Liver (tissue), 3 donors: ENCODE data around the gene FAN1.

Source experiments
- ATF3 ChIP-seq: IDR thresholded peaks from 2 replicates; pipeline ENCODE4 v1.6.1; 2016; ENCODE audit warnings: antibody characterized with exemption
- CTCF ChIP-seq: fragments of 150-350 bp; IDR thresholded peaks from 2 replicates; pipeline ENCODE4 v1.5.1; 2017; ENCODE audit warnings: improper control_type of control experiment, low read depth, low read length; ENCODE audit not compliant: missing input control
- GABPA ChIP-seq, 2 donors: IDR thresholded peaks in 1 of 2; conservative IDR thresholded peaks in 1 of 2; 2 replicates each; pipeline ENCODE4 v1.6.1; 2016; ENCODE audit warnings: antibody characterized with exemption in 2 of 2, mild to moderate bottlenecking in 1 of 2, moderate library complexity in 1 of 2
- JUND ChIP-seq, 2 donors: IDR thresholded peaks; 2 replicates each; pipeline ENCODE4 v1.6.1; 2016; ENCODE audit warnings: antibody characterized with exemption in 2 of 2
- MAX ChIP-seq: IDR thresholded peaks from 2 replicates; pipeline ENCODE4 v1.6.1; 2016; ENCODE audit warnings: antibody characterized with exemption
- NR2F2 ChIP-seq: IDR thresholded peaks from 2 replicates; pipeline ENCODE4 v1.6.1; 2016; ENCODE audit warnings: antibody characterized with exemption
- REST ChIP-seq: IDR thresholded peaks from 2 replicates; pipeline ENCODE4 v1.6.1; 2016; ENCODE audit warnings: antibody characterized with exemption, mild to moderate bottlenecking
- RXRA ChIP-seq, 2 donors: IDR thresholded peaks; 2 replicates each; pipeline ENCODE4 v1.6.1; 2017 to 2018; ENCODE audit warnings: antibody characterized with exemption in 2 of 2, mild to moderate bottlenecking in 1 of 2
- SP1 ChIP-seq: IDR thresholded peaks from 2 replicates; pipeline ENCODE4 v1.6.1; 2018; ENCODE audit warnings: antibody characterized with exemption, mild to moderate bottlenecking
- TAF1 ChIP-seq: conservative IDR thresholded peaks from 2 replicates; pipeline ENCODE4 v1.6.1; 2016; ENCODE audit warnings: antibody characterized with exemption, mild to moderate bottlenecking
- YY1 ChIP-seq: IDR thresholded peaks from 2 replicates; pipeline ENCODE4 v1.6.1; 2016; ENCODE audit warnings: antibody characterized with exemption, mild to moderate bottlenecking
- donor health status: healthy.
- donor health status: healthy.

- TF ChIP-seq REST: no peak
- TF ChIP-seq RXRA (IDR thresholded peaks at IDR 0.05): no peak
- TF ChIP-seq CTCF: no peak
- no peak for TF ChIP-seq MAX
- no peak for TF ChIP-seq JUND (IDR thresholded peaks at IDR 0.05)
- TF ChIP-seq NR2F2: no peak
- TF ChIP-seq SP1: no peak
- peak; percentile 85 for TF ChIP-seq YY1
- TF ChIP-seq ATF3: no peak
- no peak for TF ChIP-seq TAF1
- no peak for TF ChIP-seq GABPA (IDR thresholded peaks at IDR 0.05 in 1 of 2, conservative IDR thresholded peaks at IDR 0.05 in 1 of 2)
These were observed 86.3 kb downstream of the FAN1 start for GRCh38 chr15:30990036-30990435.
